Neural cell (in vitro differentiated cells): ENCODE results near the gene SNRNP25. TPM values are rescaled to one million over a fixed set of nuclear protein-coding genes. Genes with fewer than 3 reads are reported as not detected.

Experiments
- H2AFZ ChIP-seq: fragments of 200-600, 300-800 bp; sonication (generic), shearing (Covaris generic); 2 replicates; pipeline ENCODE4 v1.6.0; 2014; ENCODE audit warnings: low read depth, mild to moderate bottlenecking, antibody characterized with exemption, low read length, moderate library complexity
- H3F3A ChIP-seq: fragments of 200-600 bp; shearing (Covaris generic); 2 replicates; pipeline ENCODE4 v1.6.1; 2016; ENCODE audit warnings: mild to moderate bottlenecking, moderate library complexity, mixed read lengths, antibody characterized with exemption, low read length; ENCODE audit not compliant: insufficient read depth, poor library complexity, severe bottlenecking
- H3K27ac ChIP-seq: fragments of 200-600, 300-800 bp; sonication (generic), shearing (Covaris generic); 2 replicates; pipeline ENCODE4 v1.5.1; 2014; ENCODE audit warnings: mild to moderate bottlenecking, low read length, moderate library complexity
- H3K27me3 ChIP-seq: fragments of 300-800, 200-600 bp; sonication (generic), shearing (Covaris generic); 2 replicates; pipeline ENCODE4 v1.6.0; 2014; ENCODE audit warnings: mild to moderate bottlenecking, low read depth, low read length, moderate library complexity; ENCODE audit not compliant: insufficient read depth
- H3K36me3 ChIP-seq: fragments of 300-800, 200-600 bp; sonication (generic), shearing (Covaris generic); 2 replicates; pipeline ENCODE4 v1.5.1; 2014; ENCODE audit warnings: mild to moderate bottlenecking, antibody characterized with exemption, low read length, moderate library complexity; ENCODE audit not compliant: insufficient read depth
- H3K4me2 ChIP-seq: fragments of 300-800, 200-600 bp; sonication (generic), shearing (Covaris generic); 2 replicates; pipeline ENCODE4 v1.6.0; 2014; ENCODE audit warnings: mild to moderate bottlenecking, low read length
- H3K4me3 ChIP-seq: fragments of 300-800, 200-600 bp; sonication (generic), shearing (Covaris generic); 2 replicates; pipeline ENCODE4 v1.5.1; 2014; ENCODE audit warnings: mild to moderate bottlenecking, low read length, moderate library complexity
- H3K79me2 ChIP-seq: fragments of 200-600 bp; shearing (Covaris generic); replicated peaks from 2 replicates; pipeline ENCODE4 v1.6.0; 2014; ENCODE audit warnings: mild to moderate bottlenecking, low read length, moderate library complexity; ENCODE audit not compliant: insufficient read depth
- H3K9ac ChIP-seq: fragments of 300-800, 200-600 bp; sonication (generic), shearing (Covaris generic); 2 replicates; pipeline ENCODE4 v1.6.1; 2016; ENCODE audit warnings: mild to moderate bottlenecking, low read length, mixed read lengths
- H3K9me2 ChIP-seq: fragments of 200-600 bp; shearing (Covaris generic); 2 replicates; pipeline ENCODE4 v1.6.1; 2016; ENCODE audit warnings: mild to moderate bottlenecking, low read length, mixed read lengths; ENCODE audit not compliant: insufficient read depth
- H3K9me3 ChIP-seq: fragments of 200-600, 300-800 bp; sonication (generic), shearing (Covaris generic); 2 replicates; pipeline ENCODE4 v1.6.1; 2016; ENCODE audit warnings: mild to moderate bottlenecking, mixed run types, low read length, moderate library complexity, mixed read lengths
- H4K20me1 ChIP-seq: fragments of 200-600 bp; shearing (Covaris generic); 2 replicates; pipeline ENCODE4 v1.6.1; 2016; ENCODE audit warnings: mild to moderate bottlenecking, mixed run types; ENCODE audit not compliant: insufficient read depth
- EP300 ChIP-seq: fragments of 450-650 bp; conservative IDR thresholded peaks from 2 replicates; pipeline ENCODE4 v1.6.1; 2014; ENCODE audit warnings: antibody characterized with exemption, mild to moderate bottlenecking, moderate library complexity; ENCODE audit not compliant: poor library complexity, severe bottlenecking
- EZH2 ChIP-seq: fragments of 200-600, 300-800 bp; shearing (Covaris generic), sonication (generic); IDR thresholded peaks from 2 replicates; pipeline ENCODE4 v1.6.1; 2014; ENCODE audit warnings: antibody characterized with exemption, low read length, borderline replicate concordance, mild to moderate bottlenecking; ENCODE audit not compliant: insufficient read depth, poor library complexity, severe bottlenecking
- MXI1 ChIP-seq: fragments of 450-650 bp; conservative IDR thresholded peaks from 2 replicates; pipeline ENCODE4 v1.6.1; 2014; ENCODE audit warnings: antibody characterized with exemption, mild to moderate bottlenecking; ENCODE audit not compliant: poor library complexity, severe bottlenecking
- POLR2AphosphoS5 ChIP-seq: IDR thresholded peaks from 2 replicates; pipeline ENCODE4 v1.6.1; 2012
- RAD21 ChIP-seq: fragments of 450-650 bp; conservative IDR thresholded peaks from 2 replicates; pipeline ENCODE4 v1.6.1; 2014; ENCODE audit warnings: antibody characterized with exemption, mild to moderate bottlenecking, moderate library complexity
- SMC3 ChIP-seq: fragments of 450-650 bp; conservative IDR thresholded peaks from 2 replicates; pipeline ENCODE4 v1.6.1; 2014; ENCODE audit warnings: antibody characterized with exemption, mild to moderate bottlenecking, moderate library complexity; ENCODE audit not compliant: poor library complexity
- TAF1 ChIP-seq: IDR thresholded peaks from 2 replicates; pipeline ENCODE4 v1.6.1; 2012; ENCODE audit warnings: low read depth
- polyA plus RNA-seq: library from polyadenylated mRNA; depleted of rRNA; stranded (reverse); fragments of >200 nt; gene quantifications from 2 replicates; pipeline ENCODE4 v1.2.3, GENCODE V29; 2014
- TF ChIP-seq, protein P1 (sequence below): fragments of 450-650 bp; IDR thresholded peaks from 2 replicates; pipeline ENCODE4 v1.5.1; 2014; ENCODE audit warnings: antibody characterized with exemption, mild to moderate bottlenecking, moderate library complexity; ENCODE audit not compliant: poor library complexity, severe bottlenecking
- TF ChIP-seq, protein P2 (sequence below): IDR thresholded peaks from 2 replicates; pipeline ENCODE4 v1.6.1; 2012; ENCODE audit warnings: borderline replicate concordance

Gene SNRNP25
- polyA plus RNA-seq, 1 donor from 2014 or later = 46.4 TPM

DNA sequence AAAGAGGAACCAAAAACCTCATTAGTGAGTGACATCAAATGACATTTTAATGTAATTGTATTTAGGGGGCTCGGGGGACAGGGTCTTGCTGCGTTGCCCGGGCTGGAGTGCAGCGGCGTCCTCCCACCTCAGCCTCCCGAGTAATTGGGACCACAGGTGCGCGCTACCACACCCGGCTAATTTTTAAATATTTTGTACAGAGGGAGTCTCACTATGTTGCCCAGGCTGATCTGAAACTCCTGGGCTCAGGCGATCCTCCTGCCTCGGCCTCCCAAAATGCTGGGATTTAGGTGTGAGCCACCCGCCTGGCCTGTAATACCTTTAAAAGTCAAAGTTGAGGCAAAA, 581 bp downstream of the SNRNP25 start:
- Histone ChIP-seq H2AFZ (peak overlapping the region; percentile 56), H3K4me3 (peak overlapping the region; percentile 97), H3K36me3 (no peaks in the 10 kb centered on the region), H3K9me2 (no peaks in the 10 kb centered on the region), H3K9me3 (no peaks in the 10 kb centered on the region), H4K20me1 (no peaks in the 10 kb centered on the region), H3K27ac (peak overlapping the region; percentile 28), H3K9ac (peak overlapping the region; percentile 74), H3F3A (no peaks in the 10 kb centered on the region), H3K4me2 (peak overlapping the region; percentile 59), H3K27me3 (no peaks in the 10 kb centered on the region), H3K79me2 (peaks cover 10% of the 10 kb centered on the region)
- TF ChIP-seq EP300 (no peak), EZH2 (no peak), POLR2AphosphoS5 (no peak), TAF1 (no peak), RAD21 (no peak), MXI1 (no peak), SMC3 (no peak)
- TF ChIP-seq, protein P1, sequence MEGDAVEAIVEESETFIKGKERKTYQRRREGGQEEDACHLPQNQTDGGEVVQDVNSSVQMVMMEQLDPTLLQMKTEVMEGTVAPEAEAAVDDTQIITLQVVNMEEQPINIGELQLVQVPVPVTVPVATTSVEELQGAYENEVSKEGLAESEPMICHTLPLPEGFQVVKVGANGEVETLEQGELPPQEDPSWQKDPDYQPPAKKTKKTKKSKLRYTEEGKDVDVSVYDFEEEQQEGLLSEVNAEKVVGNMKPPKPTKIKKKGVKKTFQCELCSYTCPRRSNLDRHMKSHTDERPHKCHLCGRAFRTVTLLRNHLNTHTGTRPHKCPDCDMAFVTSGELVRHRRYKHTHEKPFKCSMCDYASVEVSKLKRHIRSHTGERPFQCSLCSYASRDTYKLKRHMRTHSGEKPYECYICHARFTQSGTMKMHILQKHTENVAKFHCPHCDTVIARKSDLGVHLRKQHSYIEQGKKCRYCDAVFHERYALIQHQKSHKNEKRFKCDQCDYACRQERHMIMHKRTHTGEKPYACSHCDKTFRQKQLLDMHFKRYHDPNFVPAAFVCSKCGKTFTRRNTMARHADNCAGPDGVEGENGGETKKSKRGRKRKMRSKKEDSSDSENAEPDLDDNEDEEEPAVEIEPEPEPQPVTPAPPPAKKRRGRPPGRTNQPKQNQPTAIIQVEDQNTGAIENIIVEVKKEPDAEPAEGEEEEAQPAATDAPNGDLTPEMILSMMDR = no peak
- TF ChIP-seq, protein P2, sequence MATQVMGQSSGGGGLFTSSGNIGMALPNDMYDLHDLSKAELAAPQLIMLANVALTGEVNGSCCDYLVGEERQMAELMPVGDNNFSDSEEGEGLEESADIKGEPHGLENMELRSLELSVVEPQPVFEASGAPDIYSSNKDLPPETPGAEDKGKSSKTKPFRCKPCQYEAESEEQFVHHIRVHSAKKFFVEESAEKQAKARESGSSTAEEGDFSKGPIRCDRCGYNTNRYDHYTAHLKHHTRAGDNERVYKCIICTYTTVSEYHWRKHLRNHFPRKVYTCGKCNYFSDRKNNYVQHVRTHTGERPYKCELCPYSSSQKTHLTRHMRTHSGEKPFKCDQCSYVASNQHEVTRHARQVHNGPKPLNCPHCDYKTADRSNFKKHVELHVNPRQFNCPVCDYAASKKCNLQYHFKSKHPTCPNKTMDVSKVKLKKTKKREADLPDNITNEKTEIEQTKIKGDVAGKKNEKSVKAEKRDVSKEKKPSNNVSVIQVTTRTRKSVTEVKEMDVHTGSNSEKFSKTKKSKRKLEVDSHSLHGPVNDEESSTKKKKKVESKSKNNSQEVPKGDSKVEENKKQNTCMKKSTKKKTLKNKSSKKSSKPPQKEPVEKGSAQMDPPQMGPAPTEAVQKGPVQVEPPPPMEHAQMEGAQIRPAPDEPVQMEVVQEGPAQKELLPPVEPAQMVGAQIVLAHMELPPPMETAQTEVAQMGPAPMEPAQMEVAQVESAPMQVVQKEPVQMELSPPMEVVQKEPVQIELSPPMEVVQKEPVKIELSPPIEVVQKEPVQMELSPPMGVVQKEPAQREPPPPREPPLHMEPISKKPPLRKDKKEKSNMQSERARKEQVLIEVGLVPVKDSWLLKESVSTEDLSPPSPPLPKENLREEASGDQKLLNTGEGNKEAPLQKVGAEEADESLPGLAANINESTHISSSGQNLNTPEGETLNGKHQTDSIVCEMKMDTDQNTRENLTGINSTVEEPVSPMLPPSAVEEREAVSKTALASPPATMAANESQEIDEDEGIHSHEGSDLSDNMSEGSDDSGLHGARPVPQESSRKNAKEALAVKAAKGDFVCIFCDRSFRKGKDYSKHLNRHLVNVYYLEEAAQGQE = no peak

DNA sequence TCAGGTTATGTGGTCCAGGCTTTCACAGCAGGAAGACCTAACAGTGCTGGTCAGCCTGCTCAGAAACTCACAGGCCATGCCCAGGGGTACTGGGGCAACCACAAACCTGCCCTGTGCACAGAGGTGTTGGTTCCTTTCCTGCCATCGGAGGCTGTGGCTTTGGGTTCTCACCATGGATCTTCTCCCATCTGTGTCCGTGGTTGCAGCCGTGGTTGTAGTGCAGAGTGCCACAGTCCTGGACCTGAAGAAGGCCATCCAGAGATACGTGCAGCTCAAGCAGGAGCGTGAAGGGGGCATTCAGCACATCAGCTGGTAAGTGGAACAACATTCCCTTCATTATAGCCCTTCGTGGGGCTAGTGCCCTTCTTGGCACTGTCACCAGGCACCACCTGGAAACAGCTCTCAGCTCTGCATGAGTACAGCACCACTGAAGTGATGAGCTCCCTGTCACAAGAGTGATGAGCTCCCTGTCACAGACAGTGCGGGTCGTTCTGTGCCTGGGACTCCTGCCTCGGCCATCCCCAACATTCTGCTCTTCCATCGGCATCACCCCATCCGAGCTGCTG, 2.0 kb downstream of the SNRNP25 start:
- Histone ChIP-seq H3K4me3 (no peak overlapping the region), H2AFZ (no peak overlapping the region), H4K20me1 (no peaks in the 10 kb centered on the region), H3K9me3 (no peaks in the 10 kb centered on the region), H3K36me3 (no peaks in the 10 kb centered on the region), H3K9ac (no peak overlapping the region), H3K9me2 (no peaks in the 10 kb centered on the region), H3K27ac (no peak overlapping the region), H3F3A (no peaks in the 10 kb centered on the region), H3K79me2 (peaks cover 10% of the 10 kb centered on the region), H3K4me2 (no peak overlapping the region), H3K27me3 (no peaks in the 10 kb centered on the region)
- TF ChIP-seq RAD21 = no peak
- TF ChIP-seq, protein P2 = no peak
- no peak for TF ChIP-seq EP300
- TF ChIP-seq, protein P1 = no peak
- TF ChIP-seq POLR2AphosphoS5 = no peak
- TF ChIP-seq MXI1 = no peak
- TF ChIP-seq SMC3 = no peak
- no peak for TF ChIP-seq TAF1
- TF ChIP-seq EZH2 = no peak
